GM13977 (cell line): ENCODE data around the gene AS3MT.
"Not testable (repeated sequence)": the region's sequence is repeated elsewhere in the genome, so short reads cannot be mapped to it uniquely, and the experiment has no call there.

Experiments
- DNase-seq: peaks from one replicate; pipeline ENCODE4 v3.0.0; 2012; ENCODE audit warnings: low spot score
- CTCF ChIP-seq: IDR thresholded peaks from 2 replicates; pipeline ENCODE4 v1.5.1; 2012; ENCODE audit warnings: mild to moderate bottlenecking, control low read depth; ENCODE audit not compliant: insufficient read depth; ENCODE audit errors: extremely low read depth, missing control alignments
- in situ Hi-C: fragments of 300-500 bp; cut with MboI; formaldehyde crosslinking; loops from one replicate; pipeline ENCODE4 v1.12.0; 2022; ENCODE audit warnings: low sequenced_read_pairs, low pct_unique_long_range_greater_than_20kb, mixed read lengths, inconsistent platforms; ENCODE audit not compliant: unreplicated experiment

The AS3MT gene

DNA sequence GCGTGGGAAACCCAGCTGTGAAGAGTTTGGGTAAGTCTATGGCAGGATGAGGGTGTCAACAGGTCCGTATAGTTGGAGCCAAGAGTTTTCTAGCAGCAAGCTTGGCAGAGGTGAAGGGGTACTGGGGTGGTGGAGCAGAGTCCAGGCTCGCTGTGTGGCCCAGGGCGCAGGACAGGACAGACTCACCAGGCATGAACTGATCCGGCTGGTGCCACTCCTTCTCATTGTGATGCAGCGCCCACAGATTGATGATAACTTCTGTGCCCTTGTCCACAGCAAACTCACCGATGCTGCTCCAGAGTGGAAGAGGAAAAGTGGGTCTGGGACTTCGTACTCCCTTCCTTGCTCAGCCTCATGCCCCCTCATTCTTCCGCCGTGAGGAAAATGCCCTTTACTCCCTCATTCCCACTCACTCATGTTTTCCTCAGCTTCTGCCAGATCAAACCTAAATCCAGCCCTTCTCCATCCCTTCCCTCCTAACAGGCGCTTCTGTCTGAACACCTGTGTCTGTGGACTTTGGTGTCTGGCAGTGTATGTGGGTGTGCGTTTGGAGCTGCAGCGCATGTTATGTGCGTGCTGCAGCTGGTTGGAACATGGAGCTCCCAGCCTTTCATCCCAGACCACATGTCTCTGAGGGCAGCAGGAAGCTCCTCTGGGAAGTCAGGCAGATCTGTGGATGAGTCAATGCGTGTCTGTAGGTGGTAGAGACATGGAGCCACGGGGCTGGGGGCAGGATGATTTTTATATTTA lies 37.8 kb upstream of the AS3MT start:
- no peak for DNase-seq
- in situ Hi-C loops: loop anchor here (25.0 kb wide), 1 partner anchor 656 kb away; the partner anchor contains the start of genes CALHM3 and NEURL1
- no peak for TF ChIP-seq CTCF

GRCh38 chr10:102832248-102832647 lies 37.0 kb upstream of the AS3MT start:
- in situ Hi-C loops: loop anchor here (25.0 kb wide), 1 partner anchor 655 kb away; the partner anchor contains the start of genes CALHM3 and NEURL1
- TF ChIP-seq CTCF: no peak

DNA sequence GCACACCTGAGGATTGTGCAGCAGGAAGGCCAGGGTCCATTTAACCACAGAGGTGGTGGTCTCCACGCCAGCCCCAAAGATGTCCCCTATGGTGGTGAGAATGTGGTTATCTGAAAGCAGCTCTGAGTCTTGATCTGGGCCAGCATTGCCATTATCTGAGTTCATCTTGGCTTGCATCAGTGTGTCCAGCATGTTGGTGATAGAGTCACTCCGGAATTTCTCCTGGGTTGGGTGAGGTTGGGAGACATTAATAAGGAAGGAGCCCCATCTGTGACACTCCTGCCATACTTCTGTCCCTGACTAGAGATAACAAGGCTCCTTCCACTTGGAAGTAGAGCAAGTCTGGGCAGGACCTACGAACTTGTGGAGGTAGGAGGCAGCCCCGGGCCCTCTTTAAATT lies 36.3 kb upstream of the AS3MT start:
- DNase-seq: no peak
- no peak for TF ChIP-seq CTCF
- in situ Hi-C loops: loop anchor here (25.0 kb wide), 1 partner anchor 654 kb away; the partner anchor contains the start of genes CALHM3 and NEURL1

More at GRCh38 chr10:102832248-102832647, 37.0 kb upstream of the AS3MT start:
- no peak for DNase-seq

DNA sequence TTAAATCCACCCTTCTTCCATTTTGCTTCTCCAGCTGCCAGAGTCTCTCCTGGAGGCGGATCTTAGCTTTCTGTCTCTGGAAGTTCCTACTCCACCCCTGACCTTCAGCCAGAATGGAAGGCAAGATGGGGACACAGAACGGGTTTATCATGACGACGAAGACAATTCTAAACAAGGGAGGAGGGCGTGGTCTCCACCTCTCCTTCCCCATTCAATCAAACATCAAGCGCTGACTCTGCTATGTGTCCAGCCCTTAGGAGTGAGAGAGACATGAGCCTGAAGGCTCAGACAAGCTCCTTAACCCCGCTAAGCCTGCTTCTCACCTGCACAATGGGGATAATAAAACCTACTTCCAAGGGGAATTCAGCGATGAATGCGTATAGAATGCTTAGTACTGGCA lies 35.1 kb upstream of the AS3MT start:
- in situ Hi-C loops: loop anchor here (25.0 kb wide), 1 partner anchor 653 kb away; the partner anchor contains the start of genes CALHM3 and NEURL1
- TF ChIP-seq CTCF: no peak
- DNase-seq: no peak

DNA sequence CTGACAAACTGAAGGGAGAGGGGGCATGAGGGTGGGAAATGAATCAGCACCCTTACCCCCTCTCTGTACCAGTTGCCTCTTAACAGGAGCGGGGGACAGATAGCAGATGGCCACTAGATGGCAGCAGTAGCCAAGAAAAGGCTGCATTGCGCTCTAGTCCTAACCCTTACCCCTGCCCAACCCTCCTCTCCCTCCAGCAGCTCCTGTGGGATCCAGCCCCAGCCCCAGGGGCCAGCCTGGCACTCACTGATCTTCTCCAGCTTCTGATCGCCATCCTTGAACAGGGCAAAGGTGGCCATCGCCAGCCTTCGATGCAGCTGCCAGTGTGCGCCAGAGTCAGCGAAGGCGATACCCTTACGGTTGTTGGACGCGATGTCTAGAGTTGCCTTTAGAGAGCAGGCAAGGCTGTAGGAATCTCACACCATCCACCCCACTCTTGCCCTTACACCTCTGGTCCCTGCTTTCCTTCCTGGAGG lies 34.2 kb upstream of the AS3MT start:
- in situ Hi-C loops: loop anchor here (25.0 kb wide), 1 partner anchor 652 kb away; the partner anchor contains the start of genes CALHM3 and NEURL1
- DNase-seq: peak; percentile 81
- peak; percentile 91 for TF ChIP-seq CTCF

DNA sequence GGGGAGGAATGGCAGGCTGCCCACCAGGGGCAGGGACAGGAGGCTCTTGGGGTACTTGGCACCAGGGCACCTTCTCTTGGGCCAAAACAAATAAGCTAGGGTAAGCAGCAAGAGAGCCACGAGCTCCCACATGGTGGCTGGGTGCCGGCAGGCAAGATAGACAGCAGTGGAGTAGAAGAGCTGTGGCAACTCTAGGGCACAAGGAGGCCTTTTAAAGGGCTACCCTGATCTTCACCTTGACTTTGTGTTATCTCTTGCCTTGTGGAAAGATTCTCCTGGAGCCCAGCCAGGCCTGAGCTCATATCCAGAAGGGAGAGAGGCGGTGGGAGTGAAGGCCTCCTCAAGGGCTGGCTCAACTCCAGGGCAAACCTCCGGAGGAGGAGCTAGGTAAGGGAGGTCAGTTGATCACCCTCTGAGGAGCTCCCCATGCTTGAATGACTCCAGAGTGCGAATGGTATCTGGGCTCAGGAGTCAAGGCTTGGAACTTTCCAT lies 32.0 kb upstream of the AS3MT start, which contains the start of gene CYP17A1:
Gene CYP17A1, minus strand, starts transcription at position 184 of the 492 bp plus-strand sequence. Its CDS starts 52 bp downstream, at position 132.
- DNase-seq: no peak
- TF ChIP-seq CTCF: no peak
- in situ Hi-C loops: loop anchor here (25.0 kb wide), 1 partner anchor 650 kb away; the partner anchor contains the start of genes CALHM3 and NEURL1

DNA sequence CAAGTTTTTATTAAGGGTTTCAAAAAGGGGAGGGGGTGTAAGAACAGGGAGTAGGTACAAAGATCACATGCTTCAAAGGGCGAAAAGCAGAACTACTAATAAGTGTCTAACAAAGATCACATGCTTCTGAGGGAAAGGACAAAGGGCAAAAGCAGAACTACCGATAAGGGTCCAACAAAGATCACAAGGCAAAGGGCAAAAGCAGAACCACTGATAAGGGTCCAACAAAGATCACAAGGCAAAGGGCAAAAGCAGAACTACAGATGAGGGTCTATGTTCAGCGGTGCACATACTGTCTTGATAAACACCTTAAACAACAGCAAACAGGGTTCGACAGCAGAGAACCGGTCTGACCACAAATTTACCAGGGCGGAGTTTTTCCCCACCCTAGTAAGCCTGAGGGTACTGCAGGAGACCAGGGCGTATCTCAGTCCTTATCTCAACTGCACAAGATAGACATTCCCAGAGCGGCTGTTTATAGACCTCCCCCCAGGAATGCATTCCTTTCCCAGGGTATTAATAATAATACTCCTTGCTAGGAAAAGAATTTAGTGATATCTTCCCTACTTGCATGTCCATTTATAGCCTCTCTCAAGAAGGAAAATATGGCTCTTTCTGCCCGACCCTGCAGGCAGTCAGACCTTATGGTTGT lies 30.9 kb upstream of the AS3MT start:
- in situ Hi-C loops: loop anchor here (25.0 kb wide), 1 partner anchor 649 kb away; the partner anchor contains the start of genes CALHM3 and NEURL1
- not testable (repeated sequence) for DNase-seq
